HG03139 (cell line): ENCODE results near the gene PLXNA2.

ENCODE experiments used
- ATAC-seq: cut with Tn5 transposase; IDR thresholded peaks from one replicate; pipeline ENCODE4 v1.9.1; 2021; ENCODE audit not compliant: unreplicated experiment

The PLXNA2 gene

GRCh38 chr1:208149776-208150514 is 94.2 kb downstream of the PLXNA2 start:
- ATAC-seq = no peak

- no peak for ATAC-seq
Observed at GRCh38 chr1:208149213-208149612, 95.0 kb downstream of the PLXNA2 start.

GRCh38 chr1:208148380-208148779 is 95.8 kb downstream of the PLXNA2 start:
- ATAC-seq = no peak

GRCh38 chr1:208146650-208147049 is 97.5 kb downstream of the PLXNA2 start:
- ATAC-seq = no peak

GRCh38 chr1:208145167-208145566 is 99.0 kb downstream of the PLXNA2 start:
- no peak for ATAC-seq

GRCh38 chr1:208142590-208143382 is 101.4 kb downstream of the PLXNA2 start:
- no peak for ATAC-seq

GRCh38 chr1:208141610-208142192 is 102.5 kb downstream of the PLXNA2 start:
- ATAC-seq = no peak

GRCh38 chr1:208139434-208140045 is 104.6 kb downstream of the PLXNA2 start:
- ATAC-seq = no peak

- no peak for ATAC-seq
Observed at GRCh38 chr1:208137193-208137592, 107.0 kb downstream of the PLXNA2 start.

- no peak for ATAC-seq
Observed at GRCh38 chr1:208136459-208137182, 107.6 kb downstream of the PLXNA2 start.

- no peak for ATAC-seq
Observed at GRCh38 chr1:208135354-208135753, 108.8 kb downstream of the PLXNA2 start.

- ATAC-seq = no peak
Observed at GRCh38 chr1:208134491-208134890, 109.7 kb downstream of the PLXNA2 start.

- ATAC-seq = no peak
Observed at GRCh38 chr1:208133355-208133754, 110.8 kb downstream of the PLXNA2 start.

GRCh38 chr1:208132287-208132882 is 111.8 kb downstream of the PLXNA2 start:
- ATAC-seq = peak; percentile 93

- no peak for ATAC-seq
Observed at GRCh38 chr1:208131621-208132286, 112.4 kb downstream of the PLXNA2 start.

- ATAC-seq = no peak
Observed at GRCh38 chr1:208129487-208129886, 114.7 kb downstream of the PLXNA2 start.

- ATAC-seq = no peak
Observed at GRCh38 chr1:208129060-208129459, 115.1 kb downstream of the PLXNA2 start.

- ATAC-seq = no peak
Observed at GRCh38 chr1:208127792-208128529, 116.2 kb downstream of the PLXNA2 start.

GRCh38 chr1:208127284-208127683 is 116.9 kb downstream of the PLXNA2 start:
- no peak for ATAC-seq
